GM12865 (cell line): ENCODE measurements around the gene TAPT1.
"Not testable (repeated sequence)": the region's sequence is repeated elsewhere in the genome, so short reads cannot be mapped to it uniquely, and the experiment has no call there.

Experiments used
- DNase-seq: peaks from one replicate; pipeline ENCODE4 v3.0.0; 2010; ENCODE audit warnings: low read depth
- H3K4me3 ChIP-seq: 2 replicates; pipeline ENCODE4 v1.5.1; 2011; ENCODE audit warnings: mild to moderate bottlenecking, low read depth, low read length, control low read depth
- CTCF ChIP-seq: IDR thresholded peaks from 2 replicates; pipeline ENCODE4 v1.5.1; 2011; ENCODE audit warnings: low read length, control low read depth, low read depth, inconsistent platforms; ENCODE audit not compliant: insufficient read depth; ENCODE audit errors: missing control alignments

Gene TAPT1

DNA sequence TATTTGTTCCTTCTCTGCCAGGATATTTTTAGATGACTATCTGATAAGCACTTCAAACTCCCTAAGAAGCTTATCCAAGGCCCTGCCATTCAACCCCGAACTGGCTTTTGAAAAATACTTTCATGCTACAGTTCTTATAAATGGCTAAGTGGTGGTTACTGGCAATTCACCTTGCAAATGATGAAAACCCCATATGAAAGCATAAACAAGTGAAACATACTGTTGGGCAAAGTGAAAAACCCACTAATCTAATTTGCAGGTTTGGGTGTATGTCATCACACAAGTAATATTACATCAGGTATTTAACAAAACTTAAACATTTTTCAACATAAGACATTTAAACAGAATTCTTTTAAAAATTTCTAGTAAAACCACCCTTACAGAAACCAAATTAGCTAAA lies 31.1 kb downstream of the TAPT1 start:
- no peak overlapping the region for H3K4me3 ChIP-seq
- DNase-seq = no peak
- no peak for TF ChIP-seq CTCF

DNA sequence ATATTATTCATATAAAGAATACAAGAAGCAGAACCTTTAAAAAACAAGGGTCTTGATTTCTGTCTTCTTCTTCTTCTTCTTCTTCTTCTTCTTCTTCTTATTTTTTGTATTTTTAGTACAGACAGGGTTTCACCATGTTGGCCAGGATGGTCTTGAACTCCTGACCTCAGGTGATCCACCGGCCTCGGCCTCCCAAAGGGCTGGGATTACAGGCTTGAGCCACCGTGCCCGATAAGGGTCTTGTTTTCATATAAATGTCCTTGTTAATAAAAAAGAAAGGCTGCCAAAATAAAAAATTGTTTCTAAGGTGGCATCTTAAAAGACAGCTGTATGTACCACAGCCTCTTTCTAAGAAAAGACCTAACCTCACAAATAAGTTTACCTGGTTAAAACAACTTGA lies 31.5 kb downstream of the TAPT1 start:
- not testable (repeated sequence) for DNase-seq, H3K4me3 ChIP-seq

DNA sequence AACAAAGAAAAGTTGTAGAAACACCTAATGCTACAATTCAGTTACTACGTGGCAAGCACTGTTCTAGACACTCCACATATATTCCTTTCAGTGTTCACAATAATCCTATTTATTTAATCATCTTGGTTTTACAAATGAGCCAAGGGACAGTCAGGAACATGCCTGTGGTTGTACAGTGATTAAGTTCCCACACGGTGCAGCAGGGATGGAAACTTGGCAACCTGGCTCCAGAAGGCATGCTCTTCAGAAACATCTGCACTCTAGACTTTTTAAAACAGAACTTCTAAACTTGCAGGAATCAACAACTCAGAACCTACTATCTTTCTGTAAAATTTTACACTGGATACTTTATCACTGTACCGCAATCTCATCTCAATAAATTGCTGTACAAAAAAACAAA lies 32.1 kb downstream of the TAPT1 start:
- TF ChIP-seq CTCF = no peak
- no peak for DNase-seq

DNA sequence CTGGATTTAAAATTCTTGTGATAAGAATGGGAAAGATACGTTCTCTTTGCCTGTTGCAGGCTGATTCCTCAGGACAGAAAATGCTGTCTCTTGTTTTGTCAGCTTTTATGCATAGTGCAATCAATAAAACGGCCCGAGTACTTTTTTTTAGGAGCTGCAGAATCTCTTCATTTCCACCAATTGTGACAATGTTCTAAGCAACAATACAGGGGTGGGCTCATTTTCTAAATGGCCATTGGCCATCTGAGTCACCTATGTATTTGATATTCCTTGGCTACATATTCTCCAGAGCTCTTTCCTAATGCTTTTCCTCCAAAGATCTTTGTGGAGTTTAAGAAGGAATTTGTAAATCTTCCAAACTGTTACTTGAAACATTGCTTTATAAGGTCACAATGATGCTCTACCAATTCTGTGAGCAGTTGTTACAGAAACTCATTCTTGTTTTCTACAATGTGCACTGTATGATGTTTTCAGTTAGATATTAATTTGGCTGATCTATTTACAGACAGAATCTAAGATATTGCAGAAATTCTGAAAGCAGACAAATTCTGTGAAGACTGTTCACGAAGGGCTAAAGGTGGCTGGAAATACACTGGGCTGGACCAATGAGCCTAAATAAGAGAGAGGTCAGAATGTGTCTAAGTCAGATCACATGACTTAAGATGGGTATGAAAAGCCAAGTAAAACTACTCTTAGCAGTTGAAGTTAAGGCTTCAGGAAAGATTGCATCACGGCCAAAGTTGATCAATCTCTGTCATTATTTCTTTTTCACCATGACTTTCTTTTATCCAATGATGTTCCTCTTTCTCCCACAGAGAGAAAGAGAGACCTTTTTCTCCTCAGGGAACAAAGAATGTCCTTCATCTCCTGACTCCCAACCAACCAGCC lies 33.4 kb downstream of the TAPT1 start:
- no peak overlapping the region for H3K4me3 ChIP-seq
- no peak for DNase-seq
- TF ChIP-seq CTCF = no peak

More for the DNA sequence above, 32.1 kb downstream of the TAPT1 start:
- no peak overlapping the region for H3K4me3 ChIP-seq

GRCh38 chr4:16192057-16192456 lies 34.2 kb downstream of the TAPT1 start:
- TF ChIP-seq CTCF = no peak
- no peak for DNase-seq
- H3K4me3 ChIP-seq = no peak overlapping the region

GRCh38 chr4:16187455-16187854 lies 38.8 kb downstream of the TAPT1 start:
- no peak for TF ChIP-seq CTCF
- DNase-seq = no peak

GRCh38 chr4:16186986-16187385 lies 39.3 kb downstream of the TAPT1 start:
- no peak overlapping the region for H3K4me3 ChIP-seq
- DNase-seq = no peak
- no peak for TF ChIP-seq CTCF

More at GRCh38 chr4:16187455-16187854, 38.8 kb downstream of the TAPT1 start:
- no peak overlapping the region for H3K4me3 ChIP-seq
